HG02943 (cell line): Measurements from ENCODE around the gene TMEM181.
"Not testable (repeated sequence)": the region's sequence is repeated elsewhere in the genome, so short reads cannot be mapped to it uniquely, and the experiment has no call there.

Experiments
- ATAC-seq: cut with Tn5 transposase; IDR thresholded peaks from one replicate; pipeline ENCODE4 v1.9.1; 2021; ENCODE audit warnings: mild to moderate bottlenecking, low read depth, moderate library complexity; ENCODE audit not compliant: unreplicated experiment

TMEM181 gene

GRCh38 chr6:158614606-158615005 is 54.7 kb downstream of the TMEM181 start:
- ATAC-seq = not testable (repeated sequence)

- not testable (repeated sequence) for ATAC-seq
Measured at GRCh38 chr6:158618289-158618688, 58.4 kb downstream of the TMEM181 start.

- no peak for ATAC-seq
Measured at GRCh38 chr6:158619922-158620801, 60.3 kb downstream of the TMEM181 start.

GRCh38 chr6:158620963-158621693 is 61.2 kb downstream of the TMEM181 start:
- ATAC-seq = no peak

- no peak for ATAC-seq
Measured at GRCh38 chr6:158621694-158622544, 62.0 kb downstream of the TMEM181 start.

- ATAC-seq = no peak
Measured at GRCh38 chr6:158622545-158623190, 62.8 kb downstream of the TMEM181 start.

GRCh38 chr6:158624684-158625682 is 65.1 kb downstream of the TMEM181 start:
- ATAC-seq = no peak

GRCh38 chr6:158625881-158626305 is 66.0 kb downstream of the TMEM181 start:
- no peak for ATAC-seq

- no peak for ATAC-seq
Measured at GRCh38 chr6:158626360-158627167, 66.7 kb downstream of the TMEM181 start.

- no peak for ATAC-seq
Measured at GRCh38 chr6:158627168-158627939, 67.5 kb downstream of the TMEM181 start.

GRCh38 chr6:158627940-158628211 is 68.0 kb downstream of the TMEM181 start:
- ATAC-seq = no peak

- ATAC-seq = no peak
Measured at GRCh38 chr6:158628542-158628941, 68.7 kb downstream of the TMEM181 start.

GRCh38 chr6:158629367-158630221 is 69.7 kb downstream of the TMEM181 start:
- no peak for ATAC-seq

GRCh38 chr6:158630938-158631616 is 71.2 kb downstream of the TMEM181 start:
- ATAC-seq = no peak

- ATAC-seq = no peak
Measured at GRCh38 chr6:158631678-158632537, 72.0 kb downstream of the TMEM181 start.
